NCI-H2081 treated with DMSO at 0.1 percent for 48 hours (cell line): ENCODE measurements around the gene CAB39L.

Experiments
- DNase-seq: peaks from one replicate; lab custom pipeline; 2025; lab: John Stamatoyannopoulos, UW

CAB39L gene

GRCh38 chr13:49287995-49288394 is 155.9 kb downstream of the CAB39L start:
- DNase-seq = no peak

GRCh38 chr13:49279885-49280284 is 164.0 kb downstream of the CAB39L start:
- no peak for DNase-seq

- no peak for DNase-seq
These were observed 164.8 kb downstream of the CAB39L start for GRCh38 chr13:49279112-49279511.

- DNase-seq = no peak
These were observed 165.7 kb downstream of the CAB39L start for GRCh38 chr13:49278211-49278610.

GRCh38 chr13:49272296-49272695 is 171.6 kb downstream of the CAB39L start:
- DNase-seq = no peak

- DNase-seq = no peak
These were observed 172.6 kb downstream of the CAB39L start for GRCh38 chr13:49271264-49271663.

GRCh38 chr13:49265822-49266221 is 178.0 kb downstream of the CAB39L start:
- DNase-seq = no peak

- DNase-seq = no peak
These were observed 181.2 kb downstream of the CAB39L start for GRCh38 chr13:49262634-49263033.

GRCh38 chr13:49259586-49259985 is 184.3 kb downstream of the CAB39L start:
- no peak for DNase-seq
